H7 (cell line): Measurements from ENCODE around the gene SELENBP1. TPM values are rescaled to one million over a fixed set of nuclear protein-coding genes. Genes with fewer than 3 reads are reported as not detected.
"Not testable (repeated sequence)": the region's sequence is repeated elsewhere in the genome, so short reads cannot be mapped to it uniquely, and the experiment has no call there.

Experiments
- DNase-seq: peaks from one replicate; pipeline ENCODE4 v3.0.0; 2012
- H3K27me3 ChIP-seq: 2 replicates; pipeline ENCODE4 v1.6.0; 2011; ENCODE audit warnings: mild to moderate bottlenecking, low read length; ENCODE audit not compliant: control insufficient read depth, insufficient read depth
- H3K36me3 ChIP-seq: replicated peaks from 2 replicates; pipeline ENCODE4 v1.5.1; 2011; ENCODE audit warnings: low read length; ENCODE audit not compliant: control insufficient read depth, insufficient read depth
- H3K4me3 ChIP-seq: 2 replicates; pipeline ENCODE4 v1.5.1; 2011; ENCODE audit warnings: low read depth, mild to moderate bottlenecking, control low read depth, low read length, moderate library complexity; ENCODE audit not compliant: insufficient read depth
- total RNA-seq: library from RNA; depleted of rRNA; stranded (reverse); fragments of >200 nt; shearing (Covaris generic); gene quantifications from 2 replicates; pipeline ENCODE4 v1.2.3, GENCODE V29; 2014

Gene SELENBP1
- total RNA-seq, 1 experiment from 2014 or later: 41.9 TPM

DNA sequence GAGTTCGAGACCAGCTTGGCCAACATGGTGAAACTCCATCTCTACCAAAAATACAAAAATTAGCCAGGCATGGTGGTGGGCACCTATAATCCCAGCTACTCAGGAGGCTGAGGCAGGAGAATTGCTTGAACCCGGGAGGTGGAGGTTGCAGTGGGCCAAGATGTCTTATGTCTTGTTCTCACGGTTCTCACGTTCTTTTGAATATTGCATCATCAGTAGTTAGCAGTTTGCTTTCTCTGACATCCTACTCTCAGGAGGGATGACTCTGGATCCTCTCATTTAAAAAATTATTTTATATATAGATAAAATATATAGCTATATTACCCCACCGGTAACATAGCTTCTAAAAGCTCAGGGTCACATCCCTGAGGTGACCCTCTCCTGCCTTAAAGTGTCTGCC is 23.8 kb upstream of the SELENBP1 start:
- DNase-seq, H3K27me3 ChIP-seq, H3K4me3 ChIP-seq: not testable (repeated sequence)
- peaks cover 10% of the 10 kb centered on the region for H3K36me3 ChIP-seq

DNA sequence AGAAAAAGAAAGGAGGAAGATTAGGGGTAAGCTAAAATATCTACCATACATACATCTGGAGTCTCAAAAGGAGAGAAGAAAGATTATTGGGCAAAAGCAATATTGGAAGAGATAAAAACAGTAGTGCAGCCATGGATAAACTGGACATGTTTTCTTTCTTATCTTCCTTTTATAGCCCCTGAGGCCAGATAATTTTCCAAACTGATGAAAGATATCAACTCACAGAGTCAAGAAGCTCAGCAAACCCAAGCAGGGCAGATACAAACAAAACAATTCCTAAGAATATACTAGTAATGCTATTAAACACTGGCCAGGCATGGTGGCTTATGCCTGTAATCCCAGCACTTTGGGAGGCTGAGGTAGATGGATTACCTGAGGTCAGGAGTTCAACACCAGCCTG is 21.1 kb upstream of the SELENBP1 start:
- no peaks in the 10 kb centered on the region for H3K36me3 ChIP-seq
- H3K4me3 ChIP-seq: no peak overlapping the region
- H3K27me3 ChIP-seq: no peaks in the 10 kb centered on the region
- no peak for DNase-seq

DNA sequence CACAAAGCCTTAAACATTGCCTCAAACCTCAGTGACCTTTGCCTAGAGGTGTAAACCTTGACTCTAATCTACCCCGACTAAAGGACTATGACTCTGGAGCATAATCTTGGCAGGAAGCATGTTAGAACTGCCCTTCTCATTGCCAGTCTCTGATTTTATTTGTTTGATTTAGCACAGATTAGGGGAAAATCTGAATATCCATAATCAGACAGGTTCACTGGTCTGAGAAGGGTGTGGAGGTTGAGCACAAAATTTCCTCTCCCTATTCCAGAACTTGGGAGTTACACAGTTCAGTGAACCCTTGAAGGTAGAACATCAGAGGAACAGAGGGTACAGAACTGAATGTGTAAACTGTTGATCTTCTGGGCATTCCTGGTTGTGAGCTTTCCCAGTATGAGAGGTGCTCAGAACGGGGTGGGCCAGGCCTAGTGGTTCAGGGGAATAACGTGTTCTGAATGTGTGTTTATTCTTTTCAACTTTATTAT is 18.6 kb upstream of the SELENBP1 start:
- no peaks in the 10 kb centered on the region for H3K27me3 ChIP-seq
- no peak for DNase-seq
- H3K36me3 ChIP-seq: no peaks in the 10 kb centered on the region
- no peak overlapping the region for H3K4me3 ChIP-seq

DNA sequence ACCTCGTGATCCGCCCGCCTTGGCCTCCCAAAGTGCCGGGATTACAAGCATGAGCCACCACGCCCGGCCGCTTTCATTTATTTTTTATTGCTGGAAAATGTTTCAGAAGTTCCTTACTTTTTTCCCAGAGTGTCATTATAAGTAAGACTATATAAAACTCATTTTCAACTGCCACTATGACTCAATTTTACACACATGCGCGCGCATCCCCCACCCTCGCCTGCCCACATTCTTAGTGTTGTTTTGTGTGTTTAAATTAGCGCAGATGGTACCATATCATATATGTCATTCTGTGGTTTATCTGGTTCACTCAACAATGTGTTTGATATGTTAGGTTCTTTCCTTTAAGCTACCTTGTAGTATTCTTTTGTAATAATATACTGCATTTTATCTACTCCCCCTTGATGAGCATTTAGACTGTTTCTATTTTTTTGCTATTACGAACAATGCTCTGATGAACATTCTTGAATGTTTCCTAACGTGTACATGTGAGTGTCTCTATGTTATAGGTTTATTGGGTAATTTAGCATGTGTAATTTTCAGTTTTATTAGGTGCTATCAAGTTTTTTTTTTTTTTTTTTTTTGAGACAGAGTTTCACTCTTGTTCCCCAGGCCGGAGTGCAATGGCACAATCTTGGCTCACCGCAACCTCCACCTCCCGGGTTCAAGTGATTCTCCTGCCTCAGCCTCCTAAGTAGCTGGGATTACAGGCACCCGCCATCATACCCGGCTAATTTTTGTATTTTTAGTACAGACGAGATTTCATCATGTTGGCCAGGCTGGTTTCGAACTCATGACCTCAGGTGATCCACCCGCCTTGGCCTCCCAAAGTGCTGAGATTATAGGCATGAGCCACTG is 17.9 kb upstream of the SELENBP1 start:
- H3K4me3 ChIP-seq, DNase-seq, H3K36me3 ChIP-seq, H3K27me3 ChIP-seq: not testable (repeated sequence)

DNA sequence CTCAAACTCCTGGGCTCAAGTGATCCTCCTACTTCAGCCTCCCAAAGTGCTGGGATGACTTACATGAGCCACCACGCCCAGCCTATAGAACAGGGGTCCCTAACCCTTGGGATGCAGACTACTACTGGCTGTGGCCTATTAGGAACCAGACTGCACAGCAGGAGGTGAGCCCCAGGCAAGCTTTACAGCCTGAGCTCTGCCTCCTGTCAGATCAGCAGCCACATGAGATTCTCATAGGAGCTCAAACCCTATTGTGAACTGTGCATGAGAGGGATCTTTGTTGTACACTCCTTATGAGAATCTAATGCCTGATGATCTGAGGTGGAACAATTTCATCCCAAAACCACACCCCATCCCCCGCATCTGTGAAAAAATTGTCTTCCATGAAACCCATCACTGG is 13.5 kb upstream of the SELENBP1 start:
- Histone ChIP-seq H3K36me3 (no peaks in the 10 kb centered on the region), H3K27me3 (no peaks in the 10 kb centered on the region; the same call in 1 of the 2 replicates), H3K4me3 (no peak overlapping the region)
- DNase-seq: no peak

DNA sequence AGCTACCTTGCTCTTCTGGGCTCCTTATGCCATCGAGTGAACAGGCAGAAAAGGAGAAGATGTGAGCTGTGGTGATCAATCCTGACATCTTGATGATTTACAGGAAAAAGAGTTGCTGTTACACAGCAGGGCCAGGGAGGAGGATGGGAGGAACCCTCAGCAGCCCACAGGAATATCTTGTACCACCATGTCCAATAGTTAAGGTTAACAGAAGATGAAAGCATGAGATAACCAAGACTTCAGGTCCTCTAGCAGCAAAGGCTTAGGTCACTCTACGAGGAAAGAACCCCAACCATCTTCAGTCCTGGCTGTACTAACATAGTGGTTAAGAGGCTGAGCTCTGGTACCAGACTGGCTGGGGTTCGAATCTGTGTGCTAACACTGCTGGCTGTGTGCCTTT is 12.1 kb upstream of the SELENBP1 start:
- no peaks in the 10 kb centered on the region for H3K36me3 ChIP-seq
- H3K4me3 ChIP-seq: no peak overlapping the region
- no peaks in the 10 kb centered on the region; the same call in 1 of the 2 replicates for H3K27me3 ChIP-seq
- DNase-seq: no peak

DNA sequence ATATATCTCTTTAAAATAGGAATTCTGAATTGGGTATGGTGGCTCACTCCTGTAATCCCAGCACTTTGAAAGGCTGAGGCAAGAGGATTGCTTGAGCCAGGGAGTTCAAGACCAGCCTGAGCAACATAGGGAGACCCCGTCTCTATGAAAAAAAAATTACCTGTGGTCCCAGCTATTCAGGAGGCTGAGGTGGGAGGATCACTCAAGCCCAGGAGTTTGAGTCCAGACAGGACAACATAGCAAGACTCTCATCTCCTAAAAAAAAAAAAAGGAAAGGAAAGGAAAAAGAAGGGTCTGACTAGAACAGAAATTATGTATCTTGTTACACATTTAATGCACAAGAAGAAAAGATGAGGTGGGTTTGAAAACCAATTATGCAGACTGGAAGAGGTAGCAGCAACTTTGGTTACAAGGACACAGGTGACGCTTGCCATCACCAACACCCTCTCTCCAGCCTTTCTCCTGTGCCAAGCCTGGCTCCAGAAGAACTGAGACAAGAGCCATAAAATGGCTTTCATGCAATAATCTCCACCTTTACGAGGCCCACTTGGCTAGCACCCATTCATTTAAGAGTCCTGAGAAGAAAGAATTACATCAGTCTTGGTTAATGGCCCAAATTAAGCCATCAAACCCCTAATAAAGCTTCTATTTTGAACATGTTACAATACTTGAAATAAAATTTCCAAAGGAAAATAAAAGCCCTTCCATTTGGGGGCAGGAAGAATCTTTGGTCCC is 4.8 kb upstream of the SELENBP1 start:
- no peak overlapping the region for H3K4me3 ChIP-seq

DNA sequence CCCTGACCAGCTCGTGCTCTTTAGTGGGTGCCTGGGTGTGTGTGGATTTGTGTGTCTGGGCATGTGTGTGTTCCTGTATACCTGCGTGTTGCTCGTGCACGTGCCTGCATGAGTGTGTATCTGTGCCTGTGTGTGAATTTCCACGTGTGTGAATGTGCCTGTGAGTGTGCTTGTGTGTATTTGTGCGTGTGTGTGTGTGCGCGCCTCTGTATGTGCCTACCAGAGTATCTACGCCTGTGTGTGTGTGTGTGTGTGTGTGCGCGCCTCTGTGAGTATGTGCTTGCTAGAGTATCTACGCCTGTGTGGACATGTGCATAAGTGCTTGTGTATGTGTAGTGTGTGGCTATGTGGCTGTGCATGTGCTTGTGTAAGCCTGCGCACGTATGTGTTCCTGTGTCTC is 691 bp upstream of the SELENBP1 start:
- Histone ChIP-seq H3K4me3 (no peak overlapping the region), H3K27me3 (no peaks in the 10 kb centered on the region), H3K36me3 (no peaks in the 10 kb centered on the region)
- no peak for DNase-seq

More for the DNA sequence above, 4.8 kb upstream of the SELENBP1 start:
- Histone ChIP-seq H3K36me3 (no peaks in the 10 kb centered on the region), H3K27me3 (no peaks in the 10 kb centered on the region)
- no peak for DNase-seq

DNA sequence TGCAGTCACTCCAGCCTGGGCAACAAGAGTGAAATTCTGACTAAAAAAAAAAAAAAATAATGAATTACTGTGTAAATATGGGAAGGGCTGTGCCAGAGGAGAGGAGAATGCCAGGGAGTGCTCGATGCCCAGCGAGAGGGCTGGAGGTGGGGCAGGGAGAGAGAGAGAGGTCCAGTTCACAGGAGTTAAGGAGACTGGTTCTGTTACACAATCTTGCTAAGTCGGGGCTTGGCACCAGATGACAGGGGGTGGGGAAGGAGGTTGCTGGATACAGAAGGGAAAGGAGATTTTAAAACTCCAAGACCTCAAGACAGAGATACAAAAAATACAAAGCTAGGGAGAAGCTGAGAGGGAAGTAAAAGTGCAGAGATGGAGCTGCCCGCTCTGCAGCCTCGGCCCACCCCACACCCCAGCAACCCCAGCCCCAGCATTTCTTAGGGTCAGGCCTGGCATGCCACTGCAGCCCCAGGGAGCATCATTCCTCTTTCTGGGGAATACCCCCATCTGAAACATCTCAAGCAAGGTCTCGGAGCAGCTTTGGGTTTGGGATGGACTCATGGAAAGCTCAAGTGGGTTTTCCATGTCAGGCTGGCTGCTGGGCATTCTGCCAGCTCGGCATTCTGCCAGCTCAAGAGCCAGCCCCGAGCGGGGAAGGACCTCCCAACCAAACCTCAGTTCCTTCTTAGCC is 991 bp downstream of the SELENBP1 start:
- Histone ChIP-seq H3K36me3 (no peaks in the 10 kb centered on the region; the same call in 1 of the 2 replicates), H3K4me3 (no peak overlapping the region), H3K27me3 (no peaks in the 10 kb centered on the region)
- DNase-seq: no peak

DNA sequence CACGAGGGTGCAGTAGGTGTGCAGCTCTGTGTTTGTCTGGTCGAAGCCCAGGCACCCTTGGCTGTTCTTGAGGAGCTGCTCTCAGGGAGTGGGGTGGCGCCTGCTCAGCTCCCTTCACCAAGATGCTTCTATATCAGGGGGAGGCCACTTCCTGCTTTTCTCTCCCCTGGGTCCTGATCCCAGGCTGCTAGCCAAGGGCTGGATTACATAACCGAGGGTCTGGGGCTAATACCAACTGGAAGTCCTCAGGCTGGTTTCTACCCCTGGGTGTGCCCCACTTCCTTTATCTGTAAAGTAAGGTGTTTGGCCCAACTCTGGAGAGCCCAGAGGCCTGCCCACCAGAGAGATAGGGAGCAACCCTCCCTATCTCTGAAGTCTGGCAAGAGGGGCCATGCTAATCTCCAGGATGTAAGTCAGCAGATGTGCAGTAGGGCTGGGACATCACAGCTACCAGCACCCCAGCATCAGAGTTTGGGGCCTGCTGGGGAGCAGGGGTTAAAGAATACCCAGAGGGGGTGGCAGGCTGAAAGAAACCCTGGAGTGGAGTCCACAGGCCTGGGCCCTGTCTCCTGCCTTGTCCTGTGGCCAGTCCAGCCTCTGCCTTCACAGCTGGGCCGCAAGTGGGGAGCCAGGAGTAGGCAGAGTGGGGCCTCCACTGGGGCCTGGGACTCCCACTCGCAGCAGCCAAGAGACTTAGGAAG is 2.1 kb downstream of the SELENBP1 start:
- DNase-seq: no peak
- H3K4me3 ChIP-seq: no peak overlapping the region
- no peaks in the 10 kb centered on the region for H3K27me3 ChIP-seq
- peaks cover under 1% of the 10 kb centered on the region for H3K36me3 ChIP-seq

DNA sequence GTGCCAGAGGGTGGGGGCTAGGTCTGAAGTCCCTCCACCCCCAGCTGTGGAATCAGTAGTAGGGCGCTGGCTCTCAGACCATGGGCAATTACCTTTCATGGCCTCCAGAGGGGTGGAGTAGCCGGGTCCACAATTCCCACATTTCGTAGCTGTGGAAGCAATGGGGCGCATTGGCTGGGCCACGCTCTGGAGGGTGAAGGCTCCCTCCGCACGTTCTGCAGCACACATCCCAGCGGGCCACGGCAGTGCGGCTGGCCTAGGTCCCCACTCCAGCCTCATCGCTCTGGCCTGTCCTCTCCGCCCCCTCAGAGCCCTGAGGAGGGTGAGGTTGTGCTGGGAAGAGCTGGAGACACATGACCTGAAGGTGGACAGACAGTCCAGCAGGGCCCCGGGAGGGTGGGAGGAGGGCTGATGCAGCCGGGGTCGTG is 2.9 kb downstream of the SELENBP1 start:
- DNase-seq: peak; percentile 67
- Histone ChIP-seq H3K27me3 (no peaks in the 10 kb centered on the region), H3K36me3 (peaks cover 5% of the 10 kb centered on the region), H3K4me3 (no peak overlapping the region)

DNA sequence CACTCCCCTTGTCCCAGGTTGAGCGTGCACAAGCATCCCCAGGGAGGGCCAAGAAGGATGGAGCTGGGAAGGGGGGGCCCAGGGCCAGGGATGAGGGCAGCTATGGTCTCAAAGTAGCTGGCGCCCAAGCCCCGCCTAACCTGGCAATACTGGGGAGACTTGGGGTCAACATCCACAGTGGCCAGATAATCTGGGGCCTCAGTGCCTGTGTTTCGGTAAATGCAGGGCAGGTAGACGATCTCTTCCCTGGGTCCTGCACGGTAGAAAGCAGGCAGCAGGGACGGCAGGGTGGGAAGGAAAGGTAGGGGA is 3.2 kb downstream of the SELENBP1 start:
- DNase-seq: no peak
- H3K4me3 ChIP-seq: no peak overlapping the region
- H3K27me3 ChIP-seq: no peaks in the 10 kb centered on the region
- H3K36me3 ChIP-seq: peaks cover 5% of the 10 kb centered on the region

DNA sequence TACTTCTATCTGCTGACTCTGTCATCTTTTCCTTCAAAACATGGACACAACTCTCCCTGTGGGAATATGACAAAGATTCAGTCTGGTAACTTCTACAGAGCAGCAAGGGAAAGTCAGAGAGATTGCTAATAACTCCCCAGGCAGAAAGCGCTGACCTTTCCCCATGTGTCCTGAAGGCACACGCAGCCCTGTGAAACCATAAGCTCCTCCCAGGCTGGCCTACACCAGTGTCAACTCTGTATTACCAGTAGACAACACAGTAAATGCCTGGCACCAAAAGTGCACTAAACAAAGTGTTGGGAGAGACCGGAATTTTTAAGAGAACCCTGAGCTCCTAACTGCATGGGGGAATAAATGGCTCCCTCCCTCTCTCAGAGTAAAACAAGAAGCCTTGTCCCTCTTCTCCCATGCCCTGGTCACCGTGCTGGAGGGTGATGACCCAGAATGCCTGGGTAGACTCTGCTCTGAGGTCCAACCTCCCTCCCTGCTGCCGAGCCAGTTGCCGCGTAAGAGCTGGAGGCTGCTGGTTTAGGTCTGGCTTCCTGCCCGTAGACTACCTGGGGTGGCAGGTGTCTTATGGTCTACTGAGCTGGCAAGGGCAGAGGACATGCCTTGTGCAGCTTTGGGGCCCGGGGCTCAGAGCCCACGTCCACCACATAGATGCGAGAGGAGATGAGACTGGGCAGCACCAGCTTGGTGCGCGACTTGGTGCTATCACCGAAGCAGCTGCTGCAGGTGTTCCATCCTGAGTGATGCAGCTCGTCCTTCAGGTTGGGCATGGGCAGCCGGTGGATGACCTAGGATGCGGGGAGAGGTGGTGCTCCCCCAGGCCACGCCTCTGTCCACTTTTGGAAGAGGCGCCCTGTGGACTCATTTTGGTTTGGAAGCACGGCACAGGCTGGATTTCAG is 3.9 kb downstream of the SELENBP1 start:
- no peak for DNase-seq
- Histone ChIP-seq H3K27me3 (no peaks in the 10 kb centered on the region), H3K4me3 (no peak overlapping the region), H3K36me3 (peaks cover 5% of the 10 kb centered on the region)
